ENCODE measurements around the gene BTG2.
"Not testable (repeated sequence)": the region's sequence is repeated elsewhere in the genome, so short reads cannot be mapped to it uniquely, and the experiment has no call there.

Gene BTG2

GRCh38 chr1:203295796-203296195, 9.5 kb upstream of the BTG2 start:
- DNase-seq (ENCODE audit: low read depth), result no peak

DNA sequence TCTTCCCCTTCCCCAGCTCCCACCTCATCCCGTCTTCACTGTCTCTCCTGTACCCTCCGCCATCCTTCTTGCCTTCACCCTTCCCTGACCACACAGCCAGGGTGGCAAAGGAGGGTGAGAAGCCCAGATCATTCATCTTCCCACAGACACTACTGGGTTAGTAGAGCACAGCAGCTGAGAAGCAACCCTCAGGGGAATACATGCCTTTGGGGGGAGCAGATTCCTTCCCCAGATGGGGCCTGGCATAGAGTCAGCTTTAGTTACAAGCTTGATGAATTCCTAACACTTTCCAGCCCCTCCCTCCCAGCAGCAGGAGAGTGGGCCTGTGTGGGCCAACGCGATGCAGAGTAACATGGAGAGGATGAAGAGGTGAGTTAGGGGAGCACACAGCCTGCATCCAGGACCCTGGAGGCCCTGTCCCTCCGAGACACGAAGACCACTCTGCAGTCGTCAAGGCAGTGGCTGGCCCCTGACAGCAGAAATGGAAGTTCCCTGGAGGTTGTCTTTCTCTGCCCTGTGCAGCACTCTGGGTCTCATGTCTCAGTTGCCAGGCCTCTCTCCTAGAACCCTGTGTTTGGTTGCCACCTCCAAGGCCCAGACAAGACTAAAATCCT, 8.8 kb upstream of the BTG2 start:
- no peak for DNase-seq (ENCODE audit: low read depth)

GRCh38 chr1:203299169-203299568, 6.2 kb upstream of the BTG2 start:
- DNase-seq (ENCODE audit: low read depth), result no peak

GRCh38 chr1:203299719-203300429, 5.4 kb upstream of the BTG2 start:
- DNase-seq (ENCODE audit: low read depth), result not testable (repeated sequence)

DNA sequence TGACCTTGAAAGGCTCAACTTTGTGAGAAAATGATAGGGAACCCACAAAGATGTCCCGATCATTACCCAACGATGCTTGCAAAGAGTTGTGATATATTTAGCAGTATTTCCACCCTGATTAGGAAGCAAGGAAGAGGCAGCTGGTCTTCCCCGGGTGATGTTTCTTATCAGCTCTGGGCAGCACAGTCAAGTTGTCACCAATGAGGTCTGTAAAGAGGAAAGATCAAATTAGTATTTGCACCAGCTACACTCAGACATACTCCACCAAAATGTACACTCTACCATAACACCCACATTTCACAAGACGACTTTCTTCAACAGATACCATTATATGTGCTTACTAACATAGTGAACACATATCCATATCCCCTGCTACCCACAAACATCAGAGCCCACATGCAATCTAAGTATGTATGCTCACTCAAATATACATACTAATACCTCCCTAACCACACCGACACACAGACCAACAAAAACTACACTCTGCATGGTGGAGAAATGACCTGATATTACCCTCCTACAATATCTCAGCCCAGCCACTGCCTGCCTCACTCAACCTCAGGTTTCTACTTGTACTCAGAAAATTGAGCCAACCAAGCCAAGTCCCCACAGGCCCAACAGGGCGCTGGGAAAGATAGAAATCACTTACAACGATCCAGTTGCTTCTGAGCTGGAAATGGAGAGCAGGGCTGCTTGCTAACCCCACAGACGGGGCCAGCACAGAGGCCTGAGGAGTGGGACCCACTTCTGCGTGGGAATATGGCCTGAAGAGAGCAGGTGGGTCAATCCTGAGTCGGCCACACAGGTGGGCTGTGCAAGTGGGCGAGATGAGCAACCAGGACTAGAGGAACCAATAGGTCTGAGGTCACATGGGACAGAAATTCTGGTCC, 4.6 kb upstream of the BTG2 start:
- DNase-seq (ENCODE audit: low read depth), result no peak

GRCh38 chr1:203301331-203301668, 4.0 kb upstream of the BTG2 start:
- no peak for DNase-seq (ENCODE audit: low read depth)

DNA sequence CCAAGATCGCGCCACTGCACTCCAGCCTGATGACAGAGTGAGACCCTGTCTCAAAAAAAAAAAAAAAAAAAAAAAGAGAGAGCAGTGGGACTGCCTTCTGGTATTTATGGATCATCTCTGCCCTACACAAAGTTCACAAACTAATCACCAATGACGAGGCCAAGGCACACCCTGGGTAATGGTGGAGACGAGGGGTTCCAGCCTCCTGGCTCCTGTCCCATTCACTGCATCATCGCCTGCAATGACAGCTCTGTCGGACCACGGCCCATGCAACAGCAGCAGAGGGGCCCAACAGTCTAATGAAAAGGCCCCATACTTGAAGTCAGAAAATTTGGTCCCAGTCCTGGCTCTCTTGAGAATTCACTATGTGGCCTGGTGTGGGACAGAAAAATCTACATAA, 2.9 kb upstream of the BTG2 start:
- DNase-seq (ENCODE audit: low read depth), result no peak

GRCh38 chr1:203302894-203303293, 2.4 kb upstream of the BTG2 start:
- DNase-seq (ENCODE audit: low read depth), result no peak

DNA sequence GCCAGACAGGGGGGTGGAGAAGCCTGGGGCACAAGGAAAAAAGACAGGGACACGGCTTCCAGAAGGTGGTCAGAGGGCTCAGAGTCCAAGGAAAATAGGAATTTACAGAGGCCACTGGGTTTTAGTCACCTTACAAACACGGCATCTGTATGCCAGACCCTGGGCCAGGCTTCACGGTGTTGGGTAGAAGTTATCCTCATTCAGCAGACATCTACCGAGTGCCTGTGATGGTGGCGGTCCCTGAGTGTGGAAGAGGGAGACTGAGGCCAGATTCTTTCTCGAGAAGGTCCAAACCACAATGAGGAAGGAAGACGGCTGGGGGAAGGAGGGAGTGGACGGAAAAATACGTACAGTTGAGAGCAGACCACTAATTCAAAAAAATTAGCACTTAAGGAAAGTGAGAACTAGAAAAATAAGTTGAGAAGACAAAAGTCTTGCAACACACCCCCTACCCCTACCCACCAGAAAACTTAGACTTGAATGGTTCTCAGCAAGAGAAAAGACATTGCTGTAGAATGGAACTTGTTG, 864 bp upstream of the BTG2 start:
- DNase-seq (ENCODE audit: low read depth), result no peak

DNA sequence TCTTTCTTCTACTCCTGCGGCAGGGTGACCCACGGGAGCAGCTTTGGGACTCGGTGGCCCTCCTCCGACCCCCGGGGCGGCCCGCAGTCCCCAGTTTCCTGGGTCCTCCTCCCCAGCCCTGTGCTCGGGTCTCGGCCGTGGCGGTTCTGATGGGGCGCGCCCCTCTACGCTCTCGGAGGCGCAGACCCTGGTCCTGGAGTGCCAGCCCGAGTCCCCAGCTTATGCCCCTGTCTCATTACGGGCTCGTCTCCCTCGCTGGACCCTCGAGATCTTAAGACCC, 430 bp downstream of the BTG2 start:
- DNase-seq (ENCODE audit: low read depth), result no peak

DNA sequence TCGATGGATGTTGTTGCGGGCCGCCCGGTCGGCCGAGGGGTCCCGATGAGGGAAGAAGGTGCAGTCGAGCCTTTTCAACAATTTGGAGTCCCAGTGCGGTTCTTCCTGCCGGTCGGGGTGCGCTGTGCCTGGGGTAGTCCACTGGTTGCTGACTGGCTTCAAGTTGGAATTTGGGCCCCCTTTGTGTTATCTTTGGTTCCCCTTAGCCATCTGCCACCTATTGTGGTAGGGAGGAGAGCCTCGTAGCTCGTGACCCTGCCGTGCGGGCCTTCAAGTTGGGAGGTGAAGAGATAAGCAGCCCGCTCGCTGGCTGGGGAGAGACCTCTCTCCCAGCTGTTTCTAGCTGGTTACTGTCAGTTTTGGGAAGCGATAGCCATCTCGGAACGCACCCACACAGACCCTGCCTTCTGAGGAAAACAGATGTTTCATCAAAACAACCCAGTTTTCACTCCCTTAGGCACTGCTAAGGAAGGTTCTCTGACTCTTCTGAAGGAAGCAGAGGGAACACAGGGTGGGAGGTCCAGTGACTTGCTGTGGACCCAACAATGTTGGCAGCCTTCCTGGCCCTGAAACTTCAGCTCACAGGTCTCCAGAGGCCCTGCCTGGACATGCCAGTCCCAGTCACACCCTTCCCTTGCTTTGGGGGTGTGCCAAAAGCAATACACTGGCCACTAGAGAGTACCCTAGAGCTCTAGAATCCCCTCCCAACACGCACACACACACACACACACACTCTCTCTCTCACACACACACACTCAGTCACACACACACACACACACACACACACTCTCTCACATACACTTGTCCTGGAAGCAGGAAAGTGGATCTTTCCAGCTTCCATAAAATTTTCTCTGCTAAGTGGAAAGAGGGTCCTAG, 1.0 kb downstream of the BTG2 start:
- peak; percentile 52 for DNase-seq (ENCODE audit: low read depth)

DNA sequence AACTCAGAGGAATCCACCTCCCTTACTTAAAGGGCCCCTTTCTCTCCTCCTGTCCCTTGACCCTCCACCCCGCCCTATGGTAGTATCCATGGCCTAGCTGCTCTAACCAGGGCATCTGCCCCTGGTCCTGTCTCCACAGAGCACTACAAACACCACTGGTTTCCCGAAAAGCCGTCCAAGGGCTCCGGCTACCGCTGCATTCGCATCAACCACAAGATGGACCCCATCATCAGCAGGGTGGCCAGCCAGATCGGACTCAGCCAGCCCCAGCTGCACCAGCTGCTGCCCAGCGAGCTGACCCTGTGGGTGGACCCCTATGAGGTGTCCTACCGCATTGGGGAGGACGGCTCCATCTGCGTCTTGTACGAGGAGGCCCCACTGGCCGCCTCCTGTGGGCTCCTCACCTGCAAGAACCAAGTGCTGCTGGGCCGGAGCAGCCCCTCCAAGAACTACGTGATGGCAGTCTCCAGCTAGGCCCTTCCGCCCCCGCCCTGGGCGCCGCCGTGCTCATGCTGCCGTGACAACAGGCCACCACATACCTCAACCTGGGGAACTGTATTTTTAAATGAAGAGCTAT, 1.7 kb downstream of the BTG2 start:
- no peak for DNase-seq (ENCODE audit: low read depth)

DNA sequence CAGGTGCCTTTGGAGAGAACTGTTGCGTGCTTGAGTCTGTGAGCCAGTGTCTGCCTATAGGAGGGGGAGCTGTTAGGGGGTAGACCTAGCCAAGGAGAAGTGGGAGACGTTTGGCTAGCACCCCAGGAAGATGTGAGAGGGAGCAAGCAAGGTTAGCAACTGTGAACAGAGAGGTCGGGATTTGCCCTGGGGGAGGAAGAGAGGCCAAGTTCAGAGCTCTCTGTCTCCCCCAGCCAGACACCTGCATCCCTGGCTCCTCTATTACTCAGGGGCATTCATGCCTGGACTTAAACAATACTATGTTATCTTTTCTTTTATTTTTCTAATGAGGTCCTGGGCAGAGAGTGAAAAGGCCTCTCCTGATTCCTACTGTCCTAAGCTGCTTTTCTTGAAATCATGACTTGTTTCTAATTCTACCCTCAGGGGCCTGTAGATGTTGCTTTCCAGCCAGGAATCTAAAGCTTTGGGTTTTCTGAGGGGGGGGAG, 2.4 kb downstream of the BTG2 start:
- no peak for DNase-seq (ENCODE audit: low read depth)

- DNase-seq (ENCODE audit: low read depth), result no peak
These were observed 3.1 kb downstream of the BTG2 start for GRCh38 chr1:203308328-203308922.

GRCh38 chr1:203308923-203309331, 3.6 kb downstream of the BTG2 start:
- no peak for DNase-seq (ENCODE audit: low read depth)

- no peak for DNase-seq (ENCODE audit: low read depth)
These were observed 6.3 kb downstream of the BTG2 start for GRCh38 chr1:203311368-203312301.

DNA sequence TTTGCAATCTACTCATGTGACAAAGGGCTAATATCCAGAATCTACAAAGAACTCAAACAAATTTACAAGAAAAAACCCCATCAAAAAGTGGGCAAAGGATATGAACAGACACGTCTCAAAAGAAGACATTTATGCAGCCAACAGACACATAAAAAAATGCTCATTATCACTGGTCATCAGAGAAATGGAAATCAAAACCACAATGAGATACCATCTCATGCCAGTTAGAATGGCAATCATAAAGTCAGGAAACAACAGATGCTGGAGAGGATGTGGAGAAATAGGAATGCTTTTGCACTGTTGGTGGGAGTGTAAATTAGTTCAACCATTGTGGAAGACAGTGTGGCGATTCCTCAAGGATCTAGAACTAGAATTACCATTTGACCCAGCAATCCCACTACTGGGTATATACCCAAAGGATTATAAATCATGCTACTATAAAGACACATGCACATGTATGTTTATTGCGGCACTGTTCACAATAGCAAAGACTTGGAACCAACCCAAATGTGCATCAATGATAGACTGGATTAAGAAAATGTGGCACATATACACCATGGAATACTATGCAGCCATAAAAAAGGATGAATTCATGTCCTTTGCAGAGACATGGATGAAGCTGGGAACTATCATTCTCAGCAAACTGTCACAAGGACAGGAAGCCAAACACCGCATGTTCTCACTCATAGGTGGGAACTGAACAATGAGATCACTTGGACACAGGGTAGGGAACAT, 8.9 kb downstream of the BTG2 start:
- not testable (repeated sequence) for DNase-seq (ENCODE audit: low read depth)

DNA sequence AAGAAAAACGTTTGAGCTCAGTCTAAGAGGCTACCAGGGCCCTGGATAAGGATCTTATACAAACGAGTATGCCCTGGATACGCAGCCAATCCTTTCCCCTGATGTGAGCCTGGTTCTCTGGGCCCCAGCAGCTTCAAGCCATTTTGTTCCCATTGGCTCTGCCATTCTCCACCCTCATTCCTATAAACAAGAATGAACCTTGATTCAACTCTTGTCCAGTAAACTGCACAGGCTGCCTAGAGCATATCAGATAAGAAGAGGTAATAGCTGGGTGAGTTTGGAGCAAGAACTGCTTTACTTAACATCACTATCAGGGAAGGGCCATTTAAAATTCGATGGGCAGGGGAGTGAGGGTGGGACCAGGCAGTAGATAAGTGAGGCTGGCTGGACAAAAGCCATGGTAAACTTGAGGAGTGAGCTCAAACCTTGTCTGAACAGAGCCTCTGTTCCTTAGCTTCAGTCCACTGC, 11.3 kb downstream of the BTG2 start:
- no peak for DNase-seq (ENCODE audit: low read depth)

All from GM04503 (cell line).